Limb (tissue), 2 donors: ENCODE results near the gene REL.

Source experiments
- DNase-seq, 2 donors: peaks; one replicate each; pipeline ENCODE4 v3.0.0-alpha.2; 2016; ENCODE audit errors: extremely low spot score in 2 of 2

REL gene

GRCh38 chr2:60964651-60965498 lies 83.5 kb downstream of the REL start:
- no peak for DNase-seq

- no peak for DNase-seq
These were observed 84.1 kb downstream of the REL start for GRCh38 chr2:60965499-60965785.

- no peak for DNase-seq
These were observed 85.4 kb downstream of the REL start for GRCh38 chr2:60966507-60967405.

GRCh38 chr2:60972889-60973656 lies 91.7 kb downstream of the REL start:
- DNase-seq = no peak

GRCh38 chr2:60973705-60974104 lies 92.3 kb downstream of the REL start:
- no peak for DNase-seq

GRCh38 chr2:60974652-60975051 lies 93.3 kb downstream of the REL start:
- no peak for DNase-seq
